Keratinocyte (primary cell): ENCODE measurements around the gene FBXO45. TPM values are rescaled to one million over a fixed set of nuclear protein-coding genes. Genes with fewer than 3 reads are reported as not detected.

Source experiments
- DNase-seq: peaks from one replicate; pipeline ENCODE4 v3.0.0-alpha.2; 2011; ENCODE audit warnings: low read depth, missing footprints, low spot score
- FAIRE-seq: peaks from 2 replicates; lab custom pipeline; 2011; peaks lifted over from hg19 to GRCh38; lab: Jason Lieb, UNC
- H2AFZ ChIP-seq: 2 replicates; pipeline ENCODE4 v1.6.0; 2012; ENCODE audit warnings: low read length, control low read depth, inconsistent platforms; ENCODE audit not compliant: control insufficient read depth
- H3K27ac ChIP-seq: 2 replicates; pipeline ENCODE4 v1.5.1; 2011; ENCODE audit warnings: low read length; ENCODE audit not compliant: control insufficient read depth, insufficient read depth
- H3K27me3 ChIP-seq: 3 replicates; pipeline ENCODE4 v1.6.0; 2011; ENCODE audit warnings: low read length; ENCODE audit not compliant: control insufficient read depth, insufficient read depth; ENCODE audit errors: extremely low read depth
- H3K36me3 ChIP-seq, 2 experiments: 2 replicates in 1 of 2; 3 replicates in 1 of 2; pipeline ENCODE4 v1.5.1; 2011; ENCODE audit warnings: low read length in 2 of 2, mild to moderate bottlenecking in 1 of 2; ENCODE audit not compliant: control insufficient read depth in 2 of 2, insufficient read depth in 2 of 2; ENCODE audit errors: extremely low read depth in 1 of 2
- H3K4me1 ChIP-seq: 3 replicates; pipeline ENCODE4 v1.5.1; 2011; ENCODE audit warnings: low read length; ENCODE audit not compliant: control insufficient read depth, insufficient read depth; ENCODE audit errors: extremely low read depth
- H3K4me2 ChIP-seq: 3 replicates; pipeline ENCODE4 v1.6.0; 2011; ENCODE audit warnings: low read depth, low read length; ENCODE audit not compliant: control insufficient read depth, insufficient read depth; ENCODE audit errors: extremely low read depth
- H3K4me3 ChIP-seq, 3 experiments: fragments of 200-600 bp in 1 of 3; sonication (generic) in 1 of 3; 2 replicates in 2 of 3; 3 replicates in 1 of 3; pipeline ENCODE4 v1.5.1; 2011 to 2016; ENCODE audit warnings: low read length in 3 of 3, mild to moderate bottlenecking in 3 of 3, control low read depth in 2 of 3, inconsistent platforms in 1 of 3, low read depth in 1 of 3, mixed read lengths in 1 of 3, mixed run types in 1 of 3, moderate library complexity in 1 of 3; ENCODE audit not compliant: control insufficient read depth in 2 of 3, insufficient read depth in 2 of 3; ENCODE audit errors: extremely low read depth in 1 of 3
- H3K79me2 ChIP-seq: 2 replicates; pipeline ENCODE4 v1.6.0; 2012; ENCODE audit warnings: low read length; ENCODE audit not compliant: control insufficient read depth, insufficient read depth
- H3K9ac ChIP-seq: 3 replicates; pipeline ENCODE4 v1.6.0; 2011; ENCODE audit warnings: low read length; ENCODE audit not compliant: control insufficient read depth, insufficient read depth; ENCODE audit errors: extremely low read depth
- H3K9me1 ChIP-seq: 3 replicates; pipeline ENCODE4 v1.6.0; 2011; ENCODE audit warnings: low read length; ENCODE audit not compliant: control insufficient read depth, insufficient read depth; ENCODE audit errors: extremely low read depth
- H3K9me3 ChIP-seq: 2 replicates; pipeline ENCODE4 v1.5.1; 2012; ENCODE audit warnings: low read depth, low read length; ENCODE audit not compliant: control insufficient read depth
- H4K20me1 ChIP-seq: 3 replicates; pipeline ENCODE4 v1.6.0; 2011; ENCODE audit warnings: low read length; ENCODE audit not compliant: control insufficient read depth, insufficient read depth; ENCODE audit errors: extremely low read depth
- CTCF ChIP-seq, 3 experiments: IDR thresholded peaks in 1 of 3; conservative IDR thresholded peaks in 1 of 3; optimal IDR thresholded peaks in 1 of 3; 2 replicates in 2 of 3; 3 replicates in 1 of 3; pipeline versions ENCODE3 to v1.5.1; 2011; ENCODE audit warnings: low read length in 3 of 3, mild to moderate bottlenecking in 3 of 3, moderate library complexity in 2 of 3, control low read depth in 1 of 3, inconsistent platforms in 1 of 3; ENCODE audit not compliant: insufficient read depth in 2 of 3; ENCODE audit errors: extremely low read depth in 1 of 3
- EZH2 ChIP-seq: IDR thresholded peaks from one replicate; pipeline ENCODE4 v1.6.1; 2012; ENCODE audit warnings: inconsistent platforms, mild to moderate bottlenecking, low read length, moderate library complexity
- dilution Hi-C: fragments of 300-500 bp; cut with MboI; formaldehyde crosslinking; loops from one replicate; pipeline ENCODE4 v1.7.0; 2020; ENCODE audit warnings: low sequenced_read_pairs; ENCODE audit not compliant: extremely low pct_ligation_motif_present
- polyA plus RNA-seq, 5 experiments: library from polyadenylated mRNA; depleted of rRNA in 3 of 5; stranded (reverse) in 3 of 5; stranded (forward) in 1 of 5; unstranded in 1 of 5; fragments of >200 nt; gene quantifications; 1 replicate in 1 of 5; 2 replicates in 3 of 5; 3 replicates in 1 of 5; pipeline versions ENCODE4 v1.2.1 to v1.2.3, GENCODE V29; 2011 to 2012; ENCODE audit warnings: missing spikeins in 2 of 5, low read depth in 1 of 5, low replicate concordance in 1 of 5

The FBXO45 gene
- polyA plus RNA-seq, 1 donor (not counting 4 experiments of a cell fraction or from before 2014, with no cell fraction given), result 17.9 TPM

- TF ChIP-seq CTCF (optimal IDR thresholded peaks at IDR 0.05 in 1 of 3, IDR thresholded peaks at IDR 0.05 in 1 of 3, conservative IDR thresholded peaks at IDR 0.05 in 1 of 3; ENCODE audit: extremely low read depth in 1 of 3, insufficient read depth in 2 of 3, low read length in 3 of 3) (no peak), EZH2 (no peak)
- DNase-seq (no peak), FAIRE-seq (no peak)
- Histone ChIP-seq H3K79me2 (no peaks in the 10 kb centered on the region), H3K4me1 (no peaks in the 10 kb centered on the region), H3K27me3 (no peaks in the 10 kb centered on the region), H3K9me1 (no peaks in the 10 kb centered on the region), H2AFZ (no peak overlapping the region), H3K4me3 (no peak overlapping the region), H3K9ac (no peak overlapping the region), H3K4me2 (no peak overlapping the region), H3K27ac (no peak overlapping the region), H4K20me1 (no peaks in the 10 kb centered on the region), H3K9me3 (no peaks in the 10 kb centered on the region), H3K36me3 (no peaks in the 10 kb centered on the region)
- dilution Hi-C loops, result no loop called here
These were observed 55.8 kb downstream of the FBXO45 start for GRCh38 chr3:196624067-196624790.

GRCh38 chr3:196624907-196625306 lies 56.4 kb downstream of the FBXO45 start:
- Histone ChIP-seq H3K4me1 (no peaks in the 10 kb centered on the region), H3K79me2 (no peaks in the 10 kb centered on the region), H3K27ac (no peak overlapping the region), H3K4me3 (no peak overlapping the region), H4K20me1 (no peaks in the 10 kb centered on the region), H3K36me3 (no peaks in the 10 kb centered on the region), H3K9me3 (no peaks in the 10 kb centered on the region), H3K9me1 (no peaks in the 10 kb centered on the region), H3K9ac (no peak overlapping the region), H3K27me3 (no peaks in the 10 kb centered on the region), H3K4me2 (no peak overlapping the region), H2AFZ (no peak overlapping the region)
- dilution Hi-C loops, result loop anchor here (5.0 kb wide), 1 partner anchor 62 kb away; no protein-coding TSS in a partner anchor
- FAIRE-seq (no peak), DNase-seq (no peak)
- TF ChIP-seq EZH2, result no peak
- no peak for TF ChIP-seq CTCF (optimal IDR thresholded peaks at IDR 0.05 in 1 of 3, IDR thresholded peaks at IDR 0.05 in 1 of 3, conservative IDR thresholded peaks at IDR 0.05 in 1 of 3; ENCODE audit: extremely low read depth in 1 of 3, insufficient read depth in 2 of 3, low read length in 3 of 3)
